ENCODE data around the gene DISC1.
"Not testable (repeated sequence)": the region's sequence is repeated elsewhere in the genome, so short reads cannot be mapped to it uniquely, and the experiment has no call there.

DISC1 gene

GRCh38 chr1:231931846-231932454, 305.4 kb downstream of the DISC1 start:
- DNase-seq (ENCODE audit: low read depth), result peak; percentile 28

GRCh38 chr1:231933711-231934626, 307.4 kb downstream of the DISC1 start:
- no peak for DNase-seq (ENCODE audit: low read depth)

GRCh38 chr1:231934797-231935196, 308.2 kb downstream of the DISC1 start:
- DNase-seq (ENCODE audit: low read depth), result no peak

GRCh38 chr1:231935856-231936255, 309.3 kb downstream of the DISC1 start:
- DNase-seq (ENCODE audit: low read depth), result no peak

- no peak for DNase-seq (ENCODE audit: low read depth)
Measured at GRCh38 chr1:231936983-231937775, 310.6 kb downstream of the DISC1 start.

- DNase-seq (ENCODE audit: low read depth), result no peak
Measured at GRCh38 chr1:231938211-231938610, 311.6 kb downstream of the DISC1 start.

GRCh38 chr1:231938711-231939110, 312.1 kb downstream of the DISC1 start:
- no peak for DNase-seq (ENCODE audit: low read depth)

- no peak for DNase-seq (ENCODE audit: low read depth)
Measured at GRCh38 chr1:231939118-231939517, 312.5 kb downstream of the DISC1 start.

GRCh38 chr1:231940116-231940515, 313.5 kb downstream of the DISC1 start:
- no peak for DNase-seq (ENCODE audit: low read depth)

- no peak for DNase-seq (ENCODE audit: low read depth)
Measured at GRCh38 chr1:231940701-231941100, 314.1 kb downstream of the DISC1 start.

GRCh38 chr1:231943084-231943483, 316.5 kb downstream of the DISC1 start:
- DNase-seq (ENCODE audit: low read depth), result no peak

GRCh38 chr1:231948102-231948501, 321.5 kb downstream of the DISC1 start:
- not testable (repeated sequence) for DNase-seq (ENCODE audit: low read depth)

GRCh38 chr1:231949277-231950091, 322.9 kb downstream of the DISC1 start:
- no peak for DNase-seq (ENCODE audit: low read depth)

- DNase-seq (ENCODE audit: low read depth), result no peak
Measured at GRCh38 chr1:231950331-231951128, 323.9 kb downstream of the DISC1 start.

GRCh38 chr1:231951374-231951773, 324.8 kb downstream of the DISC1 start:
- DNase-seq (ENCODE audit: low read depth), result peak; percentile 71

- no peak for DNase-seq (ENCODE audit: low read depth)
Measured at GRCh38 chr1:231952154-231952553, 325.6 kb downstream of the DISC1 start.

- DNase-seq (ENCODE audit: low read depth), result no peak
Measured at GRCh38 chr1:231953660-231954059, 327.1 kb downstream of the DISC1 start.

GRCh38 chr1:231954751-231955150, 328.2 kb downstream of the DISC1 start:
- DNase-seq (ENCODE audit: low read depth), result no peak

- no peak for DNase-seq (ENCODE audit: low read depth)
Measured at GRCh38 chr1:231957359-231957758, 330.8 kb downstream of the DISC1 start.

- no peak for DNase-seq (ENCODE audit: low read depth)
Measured at GRCh38 chr1:231958448-231958847, 331.9 kb downstream of the DISC1 start.
